GM23338 (cell line): ENCODE data around the gene THBS3. TPM values are rescaled to one million over a fixed set of nuclear protein-coding genes. Genes with fewer than 3 reads are reported as not detected.
A peak's percentile ranks its signal among the peaks of the same experiment; 100 is the strongest.

Experiments
- ATAC-seq: fragments of 200-7000 bp; cut with Tn5 transposase; 3 replicates; pipeline ENCODE4 v1.9.1; 2020
- DNase-seq: peaks from one replicate; pipeline ENCODE4 v3.0.0-alpha.2; 2015; ENCODE audit warnings: low spot score
- H2AFZ ChIP-seq: fragments of 200-600 bp; sonication (generic); 2 replicates; pipeline ENCODE4 v1.8.0; 2016; ENCODE audit warnings: antibody characterized with exemption, mild to moderate bottlenecking, moderate library complexity
- H3F3A ChIP-seq: fragments of 200-600 bp; sonication (generic); replicated peaks from 2 replicates; pipeline ENCODE4 v1.8.0; 2017; ENCODE audit warnings: antibody characterized with exemption, mixed run types, low read depth
- H3K27ac ChIP-seq: fragments of 200-600 bp; sonication (generic); 2 replicates; pipeline ENCODE4 v1.6.1; 2016; ENCODE audit warnings: low read depth
- H3K27me3 ChIP-seq: fragments of 200-600 bp; sonication (generic); 2 replicates; pipeline ENCODE4 v1.8.0; 2016; ENCODE audit warnings: mild to moderate bottlenecking, mixed run types, moderate library complexity; ENCODE audit not compliant: insufficient read depth
- H3K36me3 ChIP-seq: fragments of 200-600 bp; sonication (generic); 2 replicates; pipeline ENCODE4 v1.8.0; 2016; ENCODE audit warnings: mild to moderate bottlenecking; ENCODE audit not compliant: insufficient read depth
- H3K4me1 ChIP-seq: fragments of 200-600 bp; sonication (generic); 2 replicates; pipeline ENCODE4 v1.8.0; 2016; ENCODE audit warnings: mild to moderate bottlenecking, moderate library complexity; ENCODE audit not compliant: insufficient read depth
- H3K4me2 ChIP-seq: fragments of 200-600 bp; sonication (generic); 2 replicates; pipeline ENCODE4 v1.7.1; 2017; ENCODE audit warnings: mixed run types
- H3K4me3 ChIP-seq: fragments of 200-600 bp; sonication (generic); 2 replicates; pipeline ENCODE4 v1.6.1; 2016; ENCODE audit warnings: mixed run types
- H3K79me2 ChIP-seq: fragments of 200-600 bp; sonication (generic); replicated peaks from 2 replicates; pipeline ENCODE4 v1.8.0; 2017; ENCODE audit warnings: mild to moderate bottlenecking; ENCODE audit not compliant: insufficient read depth
- H3K9me2 ChIP-seq: fragments of 200-600 bp; sonication (generic); 2 replicates; pipeline ENCODE4 v1.8.0; 2017; ENCODE audit not compliant: insufficient read depth
- H4K20me1 ChIP-seq: fragments of 200-600 bp; sonication (generic); replicated peaks from 2 replicates; pipeline ENCODE4 v1.8.0; 2017; ENCODE audit warnings: mild to moderate bottlenecking; ENCODE audit not compliant: insufficient read depth
- H3K27ac Mint-ChIP-seq: 2 replicates; pipeline ENCODE4 v1.8.0; 2020; ENCODE audit warnings: inconsistent platforms, mild to moderate bottlenecking, moderate library complexity, mixed read lengths
- H3K27me3 Mint-ChIP-seq: 3 replicates; pipeline ENCODE4 v1.8.0; 2022; ENCODE audit warnings: low read depth, mild to moderate bottlenecking, moderate library complexity, mixed read lengths, inconsistent platforms; ENCODE audit not compliant: insufficient read depth, poor library complexity
- H3K36me3 Mint-ChIP-seq: 3 replicates; pipeline ENCODE4 v1.8.0; 2021; ENCODE audit warnings: low read depth, mild to moderate bottlenecking, inconsistent platforms, moderate library complexity, mixed read lengths
- H3K4me1 Mint-ChIP-seq: 3 replicates; pipeline ENCODE4 v1.8.0; 2020; ENCODE audit warnings: mild to moderate bottlenecking, inconsistent platforms, mixed read lengths
- H3K4me3 Mint-ChIP-seq: 3 replicates; pipeline ENCODE4 v1.8.0; 2021; ENCODE audit warnings: moderate library complexity, mild to moderate bottlenecking, inconsistent platforms, mixed read lengths
- H3K9me3 Mint-ChIP-seq: 3 replicates; pipeline ENCODE4 v1.8.0; 2020; ENCODE audit warnings: moderate library complexity, mild to moderate bottlenecking, inconsistent platforms, mixed read lengths
- CREB1 ChIP-seq: fragments of 250-450 bp; sonication (Bioruptor Pico); IDR thresholded peaks from 2 replicates; pipeline ENCODE4 v1.5.0; 2020; ENCODE audit warnings: low read depth, mild to moderate bottlenecking, moderate library complexity
- EZH2phosphoT487 ChIP-seq: fragments of 200-600 bp; sonication (generic); IDR thresholded peaks from one replicate; pipeline ENCODE4 v1.8.1; 2018; ENCODE audit warnings: antibody characterized with exemption; ENCODE audit not compliant: unreplicated experiment
- POLR2AphosphoS5 ChIP-seq: IDR thresholded peaks from 2 replicates; pipeline ENCODE4 v1.6.1; 2016; ENCODE audit warnings: antibody characterized with exemption, low read depth
- STAT1 ChIP-seq: IDR thresholded peaks from one replicate; pipeline ENCODE4 v1.6.1; 2016; ENCODE audit warnings: antibody characterized with exemption; ENCODE audit not compliant: unreplicated experiment
- polyA plus RNA-seq: library from polyadenylated mRNA; unstranded; fragments of >200 nt; fragmentation: Nextera tagmentation; extraction: Ambion mirVana; gene quantifications from 2 replicates; pipeline ENCODE4 v1.2.1, GENCODE V29; 2016
- total RNA-seq: library from RNA; depleted of rRNA; stranded (reverse); fragments of >200 nt; shearing (Covaris generic); gene quantifications from 2 replicates; pipeline ENCODE4 v1.2.3, GENCODE V29; 2014
- TF ChIP-seq, protein P1 (sequence below), 2 experiments: fragments of 200-600 bp in 1 of 2; sonication (generic) in 1 of 2; conservative IDR thresholded peaks; 2 replicates each; pipeline versions ENCODE4 v1.5.1 to v1.6.1; 2016 to 2017; ENCODE audit warnings: antibody characterized with exemption in 2 of 2, low read depth in 2 of 2, mild to moderate bottlenecking in 2 of 2, moderate library complexity in 1 of 2
- TF ChIP-seq, protein P2 (sequence below): IDR thresholded peaks from one replicate; pipeline ENCODE4 v1.6.1; 2018; ENCODE audit warnings: antibody characterized with exemption; ENCODE audit not compliant: unreplicated experiment

Gene THBS3
- total and polyA plus RNA-seq, 2 experiments from 2014 or later, result 1.2 to 4.3 TPM

DNA sequence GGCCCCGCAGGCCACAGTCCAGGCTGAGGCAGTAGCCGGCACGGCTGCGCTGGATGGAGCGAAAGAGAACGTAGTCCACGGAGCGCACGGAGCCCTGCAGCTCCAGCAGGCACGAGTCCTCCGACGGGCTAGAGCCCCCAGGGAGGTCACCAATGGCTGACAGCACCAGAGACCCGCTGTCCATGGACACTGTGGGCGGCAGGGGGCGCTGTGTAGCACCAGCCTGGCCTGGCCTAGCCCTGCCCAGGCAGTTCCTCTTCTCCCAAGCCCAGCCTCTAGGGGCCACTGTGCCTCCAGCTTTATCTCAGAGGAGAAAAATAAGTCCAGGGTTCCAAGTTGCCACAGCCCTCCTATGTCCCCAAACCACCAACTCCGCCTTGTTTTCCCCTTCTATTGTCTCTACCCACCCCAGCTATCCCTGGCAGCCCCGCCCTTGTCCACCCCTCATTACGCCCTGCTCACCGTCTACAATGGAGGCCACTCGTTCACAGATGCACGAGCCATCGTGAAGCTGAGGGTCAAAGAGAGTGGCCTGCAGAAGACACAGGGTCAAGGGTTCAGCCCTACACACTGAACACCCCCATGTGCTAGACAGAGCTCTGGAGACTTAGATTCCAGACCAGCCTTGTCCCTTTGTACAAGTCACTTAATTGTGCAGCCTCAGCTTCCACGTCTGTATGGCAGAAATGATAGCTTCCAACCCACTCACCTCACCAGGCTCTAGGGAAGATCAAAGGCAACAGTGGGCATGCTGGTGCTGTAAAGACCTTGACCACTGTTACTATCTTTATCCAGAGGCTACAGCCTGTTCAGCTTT, 43.1 kb upstream of the THBS3 start:
- H2AFZ ChIP-seq, result 0 out of 2 replicates have a peak overlapping the region, but pooled peaks have one; percentile 89
- H3K4me3 ChIP-seq, result peak overlapping the region; percentile 70
- no peaks in the 10 kb centered on the region for H3K36me3 ChIP-seq
- H3K27ac Mint-ChIP-seq, result no peak overlapping the region
- peak; percentile 87 for ATAC-seq
- H3K36me3 Mint-ChIP-seq, result peaks cover 23% of the 10 kb centered on the region; the same call in 2 of the 3 replicates
- peaks cover 12% of the 10 kb centered on the region; the same call in 1 of the 2 replicates for H3F3A ChIP-seq
- H3K9me2 ChIP-seq, result no peaks in the 10 kb centered on the region
- no peak overlapping the region for H3K27ac ChIP-seq
- H3K4me1 Mint-ChIP-seq, result peaks cover 26% of the 10 kb centered on the region
- H3K4me3 Mint-ChIP-seq, result peak overlapping the region; percentile 65
- peaks cover 18% of the 10 kb centered on the region for H3K27me3 Mint-ChIP-seq
- H3K27me3 ChIP-seq, result peaks cover 11% of the 10 kb centered on the region
- peaks cover 14% of the 10 kb centered on the region; the same call in 1 of the 2 replicates for H3K4me1 ChIP-seq
- DNase-seq, result peak; percentile 97
- H3K4me2 ChIP-seq, result peak overlapping the region; percentile 91
- no peaks in the 10 kb centered on the region for H4K20me1 ChIP-seq
- no peaks in the 10 kb centered on the region for H3K9me3 Mint-ChIP-seq
- TF ChIP-seq, protein P1, sequence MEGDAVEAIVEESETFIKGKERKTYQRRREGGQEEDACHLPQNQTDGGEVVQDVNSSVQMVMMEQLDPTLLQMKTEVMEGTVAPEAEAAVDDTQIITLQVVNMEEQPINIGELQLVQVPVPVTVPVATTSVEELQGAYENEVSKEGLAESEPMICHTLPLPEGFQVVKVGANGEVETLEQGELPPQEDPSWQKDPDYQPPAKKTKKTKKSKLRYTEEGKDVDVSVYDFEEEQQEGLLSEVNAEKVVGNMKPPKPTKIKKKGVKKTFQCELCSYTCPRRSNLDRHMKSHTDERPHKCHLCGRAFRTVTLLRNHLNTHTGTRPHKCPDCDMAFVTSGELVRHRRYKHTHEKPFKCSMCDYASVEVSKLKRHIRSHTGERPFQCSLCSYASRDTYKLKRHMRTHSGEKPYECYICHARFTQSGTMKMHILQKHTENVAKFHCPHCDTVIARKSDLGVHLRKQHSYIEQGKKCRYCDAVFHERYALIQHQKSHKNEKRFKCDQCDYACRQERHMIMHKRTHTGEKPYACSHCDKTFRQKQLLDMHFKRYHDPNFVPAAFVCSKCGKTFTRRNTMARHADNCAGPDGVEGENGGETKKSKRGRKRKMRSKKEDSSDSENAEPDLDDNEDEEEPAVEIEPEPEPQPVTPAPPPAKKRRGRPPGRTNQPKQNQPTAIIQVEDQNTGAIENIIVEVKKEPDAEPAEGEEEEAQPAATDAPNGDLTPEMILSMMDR (conservative IDR thresholded peaks at IDR 0.05; ENCODE audit: low read depth in 2 of 2), result peak; percentile 98 to 100
- TF ChIP-seq CREB1 (CRISPR knock-in tag), result 0 out of 2 replicates have a peak, but pooled peaks have one; percentile 4
- TF ChIP-seq, protein P2, sequence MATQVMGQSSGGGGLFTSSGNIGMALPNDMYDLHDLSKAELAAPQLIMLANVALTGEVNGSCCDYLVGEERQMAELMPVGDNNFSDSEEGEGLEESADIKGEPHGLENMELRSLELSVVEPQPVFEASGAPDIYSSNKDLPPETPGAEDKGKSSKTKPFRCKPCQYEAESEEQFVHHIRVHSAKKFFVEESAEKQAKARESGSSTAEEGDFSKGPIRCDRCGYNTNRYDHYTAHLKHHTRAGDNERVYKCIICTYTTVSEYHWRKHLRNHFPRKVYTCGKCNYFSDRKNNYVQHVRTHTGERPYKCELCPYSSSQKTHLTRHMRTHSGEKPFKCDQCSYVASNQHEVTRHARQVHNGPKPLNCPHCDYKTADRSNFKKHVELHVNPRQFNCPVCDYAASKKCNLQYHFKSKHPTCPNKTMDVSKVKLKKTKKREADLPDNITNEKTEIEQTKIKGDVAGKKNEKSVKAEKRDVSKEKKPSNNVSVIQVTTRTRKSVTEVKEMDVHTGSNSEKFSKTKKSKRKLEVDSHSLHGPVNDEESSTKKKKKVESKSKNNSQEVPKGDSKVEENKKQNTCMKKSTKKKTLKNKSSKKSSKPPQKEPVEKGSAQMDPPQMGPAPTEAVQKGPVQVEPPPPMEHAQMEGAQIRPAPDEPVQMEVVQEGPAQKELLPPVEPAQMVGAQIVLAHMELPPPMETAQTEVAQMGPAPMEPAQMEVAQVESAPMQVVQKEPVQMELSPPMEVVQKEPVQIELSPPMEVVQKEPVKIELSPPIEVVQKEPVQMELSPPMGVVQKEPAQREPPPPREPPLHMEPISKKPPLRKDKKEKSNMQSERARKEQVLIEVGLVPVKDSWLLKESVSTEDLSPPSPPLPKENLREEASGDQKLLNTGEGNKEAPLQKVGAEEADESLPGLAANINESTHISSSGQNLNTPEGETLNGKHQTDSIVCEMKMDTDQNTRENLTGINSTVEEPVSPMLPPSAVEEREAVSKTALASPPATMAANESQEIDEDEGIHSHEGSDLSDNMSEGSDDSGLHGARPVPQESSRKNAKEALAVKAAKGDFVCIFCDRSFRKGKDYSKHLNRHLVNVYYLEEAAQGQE, result no peak
- no peaks in the 10 kb centered on the region; the same call in 1 of the 2 replicates for H3K79me2 ChIP-seq

DNA sequence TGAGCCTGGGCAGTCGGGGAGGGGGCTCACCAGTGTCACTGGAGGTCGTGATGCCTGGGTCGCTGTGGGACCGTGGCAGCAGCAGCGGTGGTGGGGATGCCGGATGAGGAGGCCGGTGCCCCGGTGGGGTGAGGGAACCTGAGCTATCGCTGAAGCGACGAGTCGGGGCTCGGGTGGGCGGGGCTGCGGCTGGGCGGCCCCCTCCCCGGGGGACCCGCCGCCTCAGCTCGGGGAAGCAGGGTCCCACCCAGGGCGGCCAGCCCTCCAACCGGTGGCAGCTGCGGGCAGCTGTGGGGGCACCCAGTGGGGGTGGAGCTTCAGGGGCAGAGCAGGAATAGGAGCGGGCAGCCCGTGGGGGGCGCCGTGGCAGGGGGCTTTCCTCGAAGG, 42.5 kb upstream of the THBS3 start:
- H3K4me3 ChIP-seq, result peak overlapping the region; percentile 70
- TF ChIP-seq STAT1 (no peak), POLR2AphosphoS5 (0 out of 2 replicates have a peak, but pooled peaks have one; percentile 0), EZH2phosphoT487 (no peak)
- H2AFZ ChIP-seq, result 0 out of 2 replicates have a peak overlapping the region, but pooled peaks have one; percentile 89

More for the DNA sequence above, 42.5 kb upstream of the THBS3 start:
- peaks cover 22% of the 10 kb centered on the region for H3K27me3 Mint-ChIP-seq
- H3K4me1 ChIP-seq, result peaks cover 18% of the 10 kb centered on the region
- no peak overlapping the region for H3K27ac Mint-ChIP-seq
- peak overlapping the region; percentile 65; the same call in 2 of the 3 replicates for H3K4me3 Mint-ChIP-seq
- H3K36me3 Mint-ChIP-seq, result peaks cover 23% of the 10 kb centered on the region; the same call in 2 of the 3 replicates
- H3K36me3 ChIP-seq, result no peaks in the 10 kb centered on the region
- ATAC-seq, result peak; percentile 19
- peaks cover 16% of the 10 kb centered on the region for H3K27me3 ChIP-seq
- H3K27ac ChIP-seq, result no peak overlapping the region
- peaks cover 27% of the 10 kb centered on the region for H3K4me1 Mint-ChIP-seq
- no peaks in the 10 kb centered on the region for H4K20me1 ChIP-seq
- peaks cover 12% of the 10 kb centered on the region; the same call in 1 of the 2 replicates for H3F3A ChIP-seq
- H3K9me2 ChIP-seq, result no peaks in the 10 kb centered on the region
- peak overlapping the region; percentile 91 for H3K4me2 ChIP-seq
- H3K79me2 ChIP-seq, result no peaks in the 10 kb centered on the region; the same call in 1 of the 2 replicates
- no peaks in the 10 kb centered on the region for H3K9me3 Mint-ChIP-seq
- peak; percentile 36 for DNase-seq
